Activated gamma-delta T cell (primary cell): Measurements from ENCODE around the gene SYT7.

Experiments
- DNase-seq: peaks from one replicate; lab custom pipeline; 2025; lab: John Stamatoyannopoulos, UW

Gene SYT7

DNA sequence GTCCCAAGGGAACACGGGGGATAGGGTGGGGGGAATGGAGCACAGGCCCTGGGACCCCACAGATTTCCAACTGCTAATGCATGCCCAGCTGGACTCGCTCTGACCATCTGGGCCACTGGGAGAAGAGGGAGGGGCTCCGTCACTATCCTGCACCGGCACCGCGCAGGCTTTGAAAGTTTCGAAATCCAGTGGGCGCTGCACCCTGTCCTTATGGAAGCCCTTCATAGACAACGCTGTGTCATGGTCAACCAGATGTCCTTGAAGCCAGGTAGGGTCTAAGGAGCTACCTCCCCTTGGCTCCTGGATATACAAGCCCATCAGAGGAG is 42.3 kb downstream of the SYT7 start:
- no peak for DNase-seq

DNA sequence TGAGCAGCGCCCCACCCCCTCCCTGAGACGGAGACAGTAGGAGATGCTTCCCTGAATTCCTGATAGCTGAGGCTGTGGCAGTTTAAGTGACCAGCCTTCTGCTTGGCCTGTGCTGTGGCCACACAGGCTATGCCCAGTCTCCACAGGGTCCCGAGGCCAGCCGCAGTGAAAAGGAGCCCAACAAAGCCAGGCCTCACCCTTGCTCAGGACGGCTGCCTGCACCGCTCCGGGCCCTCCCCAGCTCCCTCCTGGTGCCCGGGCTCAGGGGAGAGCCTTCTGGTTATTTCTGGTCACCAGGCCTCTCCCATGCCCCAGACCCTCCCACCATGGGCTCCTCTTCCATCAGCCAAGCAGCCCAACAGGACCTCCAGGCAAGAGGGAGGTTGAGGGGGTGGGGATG is 43.5 kb downstream of the SYT7 start:
- DNase-seq, result no peak

DNA sequence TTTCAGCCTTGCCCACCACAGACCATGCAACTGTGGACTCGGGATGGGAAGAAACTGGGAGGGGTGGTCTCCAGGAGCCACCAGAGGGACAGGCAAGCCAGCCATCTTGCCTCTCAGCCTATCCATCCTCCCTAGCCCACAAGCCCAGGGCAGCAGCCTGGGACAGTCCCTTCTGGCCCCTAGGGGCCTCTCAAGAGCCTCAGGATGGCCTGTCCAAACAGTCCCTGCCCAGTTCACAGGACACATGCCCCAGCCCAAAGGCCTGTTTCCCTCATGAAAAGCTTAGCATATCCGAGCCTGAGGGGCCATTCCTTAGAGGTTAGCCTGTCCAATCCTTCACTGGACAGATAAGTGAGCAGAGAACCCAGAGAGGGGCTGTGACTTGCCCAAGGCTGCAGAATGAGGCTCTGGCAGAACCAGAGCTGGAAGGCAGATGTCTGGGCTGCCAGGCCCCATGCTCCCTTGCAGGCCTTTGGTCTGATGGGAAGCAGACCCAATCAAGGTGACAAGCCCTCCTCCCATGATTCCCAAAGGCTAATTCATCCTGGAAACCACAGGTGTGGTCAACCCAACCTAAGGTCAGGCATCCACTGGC is 44.1 kb downstream of the SYT7 start:
- DNase-seq, result no peak

DNA sequence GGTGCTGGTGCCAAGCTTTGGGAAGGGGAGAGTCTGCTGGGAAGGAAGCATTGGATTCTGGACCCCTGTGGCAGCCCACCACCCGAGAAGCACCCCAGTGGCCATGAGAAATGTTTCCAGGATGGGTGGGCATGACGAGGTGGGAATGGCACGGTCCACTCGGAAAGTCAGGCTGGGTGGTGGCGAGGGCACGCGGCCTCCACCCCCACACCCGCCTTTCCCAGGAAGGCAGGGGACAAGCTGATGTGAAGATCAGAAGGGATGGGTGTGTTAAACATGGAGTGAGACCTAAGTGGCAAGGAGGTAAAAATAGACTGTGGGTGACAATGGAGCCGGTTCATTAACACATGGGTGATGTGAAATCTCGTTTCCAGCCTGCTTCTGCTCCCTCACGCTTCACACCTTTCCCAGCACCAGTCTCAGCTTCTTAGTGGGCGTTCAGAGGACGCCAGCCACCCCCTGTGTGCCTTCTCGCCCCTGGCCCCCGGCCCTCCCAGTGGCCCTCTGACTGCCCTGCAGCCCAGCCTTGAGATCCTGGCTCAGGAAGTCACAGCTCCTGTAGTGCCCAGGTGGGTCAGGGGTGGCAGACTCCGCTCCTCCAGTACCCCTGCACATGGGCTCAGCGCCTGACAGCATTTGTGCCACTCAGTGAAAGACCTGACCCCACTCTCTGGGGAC is 44.7 kb downstream of the SYT7 start:
- DNase-seq, result no peak

DNA sequence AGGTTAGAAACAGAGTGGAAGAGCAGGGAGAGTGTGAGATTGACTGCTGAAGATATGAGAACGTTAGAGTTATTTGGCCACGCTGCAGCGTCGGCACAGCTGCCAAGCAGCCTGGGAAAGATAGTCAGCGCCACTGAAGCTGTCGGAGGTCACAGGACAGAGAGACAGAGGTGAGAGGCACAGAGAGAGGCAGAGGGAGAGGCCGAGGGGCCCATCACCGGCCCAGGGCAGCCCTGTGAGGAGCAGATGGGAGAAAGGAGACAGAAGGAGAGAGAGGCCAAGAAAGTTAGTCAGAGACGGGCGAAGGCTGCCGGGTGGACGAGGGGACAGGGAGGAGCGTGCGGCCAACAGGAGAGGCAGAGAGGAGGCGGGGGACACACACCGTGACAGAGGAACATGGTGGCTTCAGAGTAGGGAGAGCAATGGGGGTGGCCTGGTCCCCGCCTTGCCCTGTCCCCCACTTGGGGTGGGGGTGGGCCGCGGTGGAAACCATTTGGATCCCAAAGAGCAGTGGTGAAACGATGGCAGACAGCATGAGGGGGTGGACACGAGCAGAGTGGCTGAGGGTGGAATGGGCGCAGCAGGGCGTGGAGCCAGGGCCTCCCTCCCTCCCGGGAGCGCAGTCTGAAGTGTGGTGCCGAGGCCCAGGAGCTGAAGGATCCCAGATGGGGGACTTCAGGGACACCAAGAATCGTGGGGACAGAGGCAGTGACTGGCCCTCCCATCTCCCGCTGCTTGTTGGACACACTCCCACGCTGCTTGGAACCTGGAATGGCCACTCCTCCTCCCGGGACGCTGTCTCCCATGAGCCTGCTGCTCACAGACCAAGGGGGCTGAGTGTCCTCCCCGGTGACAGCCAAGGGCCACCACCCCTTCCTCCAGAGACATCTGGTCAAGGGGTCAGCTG is 45.7 kb downstream of the SYT7 start:
- DNase-seq, result no peak

DNA sequence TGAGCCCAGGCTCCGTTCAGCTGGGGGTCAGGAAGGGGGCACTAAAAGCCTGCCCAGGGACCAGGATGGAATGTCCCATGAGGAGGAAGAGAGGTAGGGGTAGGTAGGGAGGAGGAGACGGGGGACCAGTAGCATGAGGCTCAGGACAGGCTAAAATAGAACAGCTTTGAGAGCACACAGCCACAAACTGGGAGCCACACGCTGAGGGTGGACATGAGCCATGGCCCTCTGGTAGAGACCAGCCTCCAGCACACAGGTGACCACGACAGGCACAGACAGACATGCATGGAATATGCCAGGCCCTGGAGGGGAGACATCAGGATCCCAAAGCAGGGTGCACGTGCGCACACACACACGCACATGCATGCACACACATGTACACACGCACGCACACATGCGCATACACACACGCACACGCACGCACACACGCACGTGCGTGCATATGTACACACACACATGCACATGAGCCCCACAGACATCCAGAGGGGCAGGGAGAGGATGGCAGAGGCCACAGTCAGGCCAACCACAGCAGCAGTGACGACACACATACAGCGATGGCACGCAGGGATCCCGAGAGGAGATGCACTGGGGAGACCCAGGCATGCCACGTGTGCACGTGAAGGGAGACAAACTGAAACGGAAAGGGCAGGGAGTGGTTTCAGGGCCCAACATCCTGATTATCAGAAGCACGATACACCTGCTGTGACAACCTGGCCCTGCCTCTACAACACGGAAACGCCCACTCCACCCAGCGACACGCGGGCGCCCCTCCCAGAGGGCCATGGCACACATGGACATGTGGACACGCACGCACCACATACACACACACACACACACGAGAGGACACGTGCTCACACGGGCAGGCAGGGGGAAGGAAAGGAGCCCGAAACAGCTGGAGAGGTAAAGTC is 46.6 kb downstream of the SYT7 start:
- no peak for DNase-seq

DNA sequence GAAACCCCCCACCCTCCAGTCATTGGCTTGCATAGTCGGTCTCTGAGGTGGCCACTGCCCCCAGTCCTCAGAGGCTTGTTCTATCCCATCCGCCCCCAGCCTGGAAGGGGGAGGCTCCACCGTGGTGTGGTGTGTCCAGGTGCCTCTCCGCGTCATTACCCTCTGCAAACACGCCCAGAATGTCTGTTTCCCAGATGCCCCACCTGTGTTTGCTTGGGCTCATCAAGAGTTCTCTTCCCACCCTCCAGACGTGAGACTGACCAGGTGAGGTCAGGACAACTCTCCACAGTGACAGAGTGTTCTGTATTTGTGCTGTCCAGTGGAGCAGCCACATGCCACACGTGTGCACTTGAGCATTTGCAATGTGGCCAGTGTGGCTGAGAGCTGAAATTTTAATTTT is 47.5 kb downstream of the SYT7 start:
- no peak for DNase-seq

DNA sequence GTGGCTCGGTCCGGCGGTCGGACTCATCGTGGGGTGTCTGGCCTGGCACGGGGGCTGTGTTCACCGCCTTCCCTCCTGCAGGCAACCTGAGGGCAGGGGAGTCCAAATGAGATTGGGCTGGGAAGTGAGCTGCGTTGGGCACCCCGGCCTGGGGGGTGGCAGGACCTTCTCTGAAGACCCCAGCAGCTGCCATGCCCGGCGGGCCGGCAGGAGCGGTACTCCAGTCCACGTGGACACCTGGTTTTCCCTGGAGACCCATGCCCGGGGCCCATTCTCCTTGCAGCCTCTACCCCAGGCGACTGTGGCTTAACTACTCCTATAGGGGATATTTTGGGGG is 47.9 kb downstream of the SYT7 start:
- DNase-seq, result no peak

DNA sequence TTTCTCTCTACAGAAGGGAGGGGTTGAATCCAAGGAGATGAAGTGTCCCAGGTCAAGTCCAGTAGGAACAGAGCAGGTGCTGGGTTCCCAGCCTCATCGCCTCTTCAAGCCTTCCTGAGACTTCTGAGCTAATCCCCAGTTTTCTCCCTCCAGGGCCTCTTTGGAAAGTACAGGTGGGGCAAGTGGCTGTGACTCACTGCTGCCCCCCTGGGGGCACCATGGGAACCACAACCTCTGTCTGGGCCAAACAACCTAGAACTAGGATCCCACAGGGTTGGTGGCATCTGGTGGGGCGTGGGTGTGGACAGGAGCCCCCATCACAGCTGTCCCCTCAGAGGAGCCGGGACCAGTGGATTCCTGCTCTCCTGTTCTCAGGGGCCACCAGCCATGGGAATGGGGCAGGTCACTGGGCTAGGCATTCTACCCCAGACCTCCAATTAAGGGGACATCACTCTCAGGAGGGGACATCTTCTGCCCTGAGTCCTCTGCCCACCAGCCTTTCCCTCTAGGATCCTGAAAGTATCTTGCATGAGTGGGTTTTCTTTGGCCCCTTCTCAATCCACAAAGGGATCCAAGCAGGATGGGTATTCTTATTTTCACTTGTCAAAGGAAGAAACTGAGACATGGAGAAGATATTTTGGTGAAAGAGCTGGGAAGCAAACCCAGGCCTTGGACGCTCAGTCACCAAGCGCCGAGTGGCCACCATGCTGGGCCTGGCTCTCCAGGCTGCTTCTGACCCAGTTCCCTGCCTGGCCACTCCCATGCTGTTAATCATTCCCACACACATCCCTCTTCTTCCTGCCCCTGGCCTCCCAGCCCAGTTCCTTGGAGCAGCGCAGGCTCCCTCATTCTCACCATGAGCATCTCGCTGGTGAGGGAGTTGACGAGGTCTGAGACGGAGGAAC is 48.5 kb downstream of the SYT7 start:
- no peak for DNase-seq

DNA sequence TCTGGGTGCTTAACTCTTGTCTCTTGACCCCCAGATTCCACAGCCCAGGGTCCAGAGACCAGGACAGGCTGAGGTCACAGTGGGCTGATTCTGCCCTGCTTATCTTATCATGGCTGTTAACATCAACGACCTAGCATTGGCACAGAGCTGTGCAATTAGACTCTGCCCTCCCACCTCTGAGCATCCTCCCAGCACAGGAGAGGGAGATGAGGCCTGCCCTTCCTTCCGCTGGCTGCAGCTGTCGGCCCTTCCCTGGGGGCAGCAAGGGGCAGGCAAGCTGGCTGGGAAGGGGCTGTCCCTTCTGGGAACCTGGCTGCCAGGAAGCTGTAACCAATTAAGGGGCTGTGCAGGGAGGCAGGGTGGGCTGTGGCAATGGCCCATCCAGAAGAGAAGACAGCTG is 49.8 kb downstream of the SYT7 start:
- no peak for DNase-seq

DNA sequence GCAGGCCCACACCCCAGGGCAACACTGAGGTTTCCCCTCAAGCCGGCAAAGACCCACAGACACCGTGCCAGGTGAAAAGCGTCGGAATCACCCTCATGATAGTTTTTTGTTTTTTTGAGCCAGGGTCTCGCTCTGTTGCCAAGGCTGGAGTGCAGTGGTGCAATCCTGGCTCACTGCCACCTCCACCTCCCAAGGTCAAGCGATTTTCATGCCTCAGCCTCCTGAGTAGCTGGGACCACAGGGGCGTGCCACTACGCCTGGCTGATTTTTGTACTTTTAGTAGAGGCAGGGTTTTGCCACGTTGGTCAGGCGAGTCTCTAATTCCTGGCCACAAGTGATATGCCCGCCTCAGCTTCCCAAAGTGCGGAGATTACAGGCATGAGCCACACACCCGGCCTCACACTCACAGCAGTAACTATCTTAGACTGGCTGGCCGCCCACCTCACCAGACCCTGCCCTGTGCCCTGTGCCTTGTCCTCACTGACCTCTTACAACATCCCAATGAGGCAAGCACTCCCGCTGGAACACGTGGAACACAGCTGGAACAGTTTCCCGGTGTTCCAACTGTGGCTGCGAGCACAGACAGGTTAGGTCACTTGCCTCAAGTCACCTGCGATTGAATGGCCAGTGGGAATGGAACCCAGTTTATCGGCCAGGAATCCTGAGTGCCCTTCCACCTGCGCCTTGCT is 51.2 kb downstream of the SYT7 start:
- no peak for DNase-seq

DNA sequence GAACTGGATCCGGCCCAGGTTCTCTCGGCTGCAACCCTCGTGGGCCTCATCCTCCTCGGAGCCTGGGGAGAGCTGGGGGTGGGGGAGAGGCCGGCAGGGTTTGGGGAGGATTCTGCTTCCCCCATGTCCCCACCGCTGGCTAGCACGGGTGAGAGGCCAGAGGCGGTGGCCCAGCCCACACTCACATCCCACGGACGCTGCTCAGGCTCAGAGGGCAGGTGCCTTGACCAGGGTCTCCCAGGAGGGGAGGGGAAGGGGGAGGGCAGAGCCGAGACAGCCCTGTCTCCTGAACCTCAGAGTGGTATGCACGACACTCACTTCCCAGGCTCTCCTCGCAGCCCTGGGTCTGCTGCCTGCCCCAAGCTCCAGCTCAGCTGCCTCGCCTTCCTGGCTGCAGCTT is 52.8 kb downstream of the SYT7 start:
- DNase-seq, result no peak

DNA sequence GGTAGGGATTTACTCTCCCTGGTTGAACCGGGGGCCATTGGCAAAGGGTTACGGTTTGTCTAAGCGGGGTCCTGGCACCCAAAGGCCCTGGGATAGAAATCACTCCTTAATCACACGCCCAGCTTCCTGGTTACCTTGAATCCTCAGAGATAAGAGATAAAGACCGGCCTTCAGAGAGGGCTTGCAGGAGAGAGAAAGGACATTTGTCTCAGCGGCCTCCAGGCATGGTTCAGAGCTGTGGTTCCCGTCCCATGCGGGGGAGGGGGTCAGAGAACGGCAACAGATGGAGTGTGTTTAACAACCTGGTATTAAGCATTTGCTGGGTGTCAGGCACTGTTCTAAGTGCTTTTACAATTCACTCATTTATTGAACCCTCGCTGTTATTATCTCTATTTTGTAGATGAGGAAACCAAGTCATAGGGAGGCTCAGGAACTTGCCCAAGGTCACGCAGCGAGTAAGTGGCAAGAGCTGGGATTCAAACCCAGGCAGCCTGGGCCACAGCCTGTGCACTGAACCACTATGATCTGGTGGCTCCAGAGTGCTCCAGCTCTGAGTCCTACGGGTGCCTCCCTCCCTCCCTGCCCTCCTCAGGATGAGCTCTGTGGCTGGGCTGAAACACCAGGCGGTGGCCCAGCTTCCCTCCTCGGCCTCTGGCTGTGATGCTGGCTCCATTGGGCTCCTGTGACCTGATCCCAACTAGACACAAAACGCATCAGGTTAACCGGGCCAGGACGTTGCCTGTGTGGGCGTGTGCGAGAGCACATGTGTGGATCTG is 53.7 kb downstream of the SYT7 start:
- no peak for DNase-seq

DNA sequence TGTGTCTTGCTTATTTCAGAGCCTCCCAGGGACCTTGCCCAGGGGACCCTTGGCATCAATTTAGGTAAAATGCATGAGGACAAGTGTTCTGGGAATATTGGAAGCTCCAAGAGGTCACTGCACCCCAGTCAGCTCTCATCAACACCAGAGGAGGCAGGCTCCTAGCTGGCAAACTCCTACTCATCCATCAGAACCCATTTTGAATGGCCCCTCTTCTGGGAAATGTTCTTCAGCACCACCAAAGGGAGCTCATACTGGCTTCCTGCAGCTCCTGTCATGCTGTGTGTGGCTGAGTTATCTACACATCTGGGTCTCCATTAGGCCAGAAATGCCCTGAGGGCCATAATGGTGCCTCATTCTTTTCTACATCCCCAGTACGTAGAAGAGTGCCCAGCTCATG is 54.6 kb downstream of the SYT7 start:
- no peak for DNase-seq

DNA sequence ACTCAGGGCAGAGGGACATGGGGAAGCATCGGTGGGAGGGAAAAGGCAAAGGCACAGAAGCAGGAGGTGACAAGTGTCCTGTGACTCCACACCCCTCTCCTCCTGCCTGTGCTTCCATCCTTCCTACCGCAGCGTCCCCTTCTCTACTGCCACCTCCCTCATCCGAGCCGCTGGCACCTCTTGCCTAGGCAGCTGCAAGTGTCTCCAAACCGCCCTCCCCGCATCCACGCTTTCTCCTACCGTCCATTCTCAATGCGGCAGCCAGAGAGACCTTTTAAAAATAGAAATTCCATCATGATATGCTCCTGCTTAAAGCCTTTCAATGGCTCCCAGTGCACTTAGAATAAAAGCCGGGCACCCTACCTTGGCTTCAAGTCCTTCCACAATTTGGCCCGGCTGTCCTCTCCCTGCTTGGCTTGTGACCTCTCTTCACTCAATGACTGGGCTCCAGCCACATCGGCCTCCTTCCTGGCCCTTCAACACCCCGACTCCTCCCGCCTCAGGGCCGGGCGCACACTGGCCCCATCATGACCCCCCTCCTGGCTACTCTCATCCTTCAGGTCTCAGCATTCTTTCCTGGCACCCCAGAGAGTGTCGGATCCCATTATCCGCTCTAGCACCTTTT is 55.8 kb downstream of the SYT7 start:
- no peak for DNase-seq

DNA sequence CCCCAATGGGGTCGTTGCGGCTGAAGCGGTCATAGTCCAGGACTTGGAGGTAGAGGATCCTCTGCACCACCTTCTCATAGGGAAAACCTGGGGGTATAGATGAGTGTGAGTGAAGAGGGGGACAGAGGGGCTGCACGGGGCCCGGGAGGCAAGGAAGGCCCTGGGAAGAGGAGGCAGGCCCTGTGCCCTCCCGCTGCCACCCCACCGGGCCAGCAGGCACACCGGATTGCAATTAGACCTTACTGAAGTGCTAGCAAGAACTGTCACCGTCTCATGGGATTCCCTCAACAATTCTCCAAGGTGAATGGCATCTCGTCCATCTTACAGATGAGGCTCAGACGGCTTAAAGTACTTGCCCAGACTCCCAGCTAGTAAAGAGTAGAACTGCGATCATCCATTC is 56.4 kb downstream of the SYT7 start:
- DNase-seq, result no peak

DNA sequence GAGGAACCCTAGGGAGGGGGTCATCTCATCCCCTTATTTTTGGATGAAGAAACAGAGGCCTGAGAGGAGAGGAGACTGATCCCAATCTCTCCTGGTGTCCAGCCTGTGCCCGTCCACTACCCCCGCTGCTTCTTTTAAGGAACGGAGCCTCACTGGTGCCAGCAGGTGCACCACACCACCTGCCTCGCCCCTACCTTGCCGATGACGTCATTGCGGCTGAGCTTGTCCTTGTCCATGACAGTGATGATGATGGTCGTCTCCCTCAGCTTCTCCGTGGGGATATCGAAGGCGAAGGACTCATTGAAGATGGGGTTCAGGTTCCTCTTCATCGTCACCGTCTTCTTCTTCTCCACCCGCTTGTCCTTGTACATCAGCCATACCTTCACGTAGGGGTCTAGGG is 58.0 kb downstream of the SYT7 start:
- DNase-seq, result no peak

DNA sequence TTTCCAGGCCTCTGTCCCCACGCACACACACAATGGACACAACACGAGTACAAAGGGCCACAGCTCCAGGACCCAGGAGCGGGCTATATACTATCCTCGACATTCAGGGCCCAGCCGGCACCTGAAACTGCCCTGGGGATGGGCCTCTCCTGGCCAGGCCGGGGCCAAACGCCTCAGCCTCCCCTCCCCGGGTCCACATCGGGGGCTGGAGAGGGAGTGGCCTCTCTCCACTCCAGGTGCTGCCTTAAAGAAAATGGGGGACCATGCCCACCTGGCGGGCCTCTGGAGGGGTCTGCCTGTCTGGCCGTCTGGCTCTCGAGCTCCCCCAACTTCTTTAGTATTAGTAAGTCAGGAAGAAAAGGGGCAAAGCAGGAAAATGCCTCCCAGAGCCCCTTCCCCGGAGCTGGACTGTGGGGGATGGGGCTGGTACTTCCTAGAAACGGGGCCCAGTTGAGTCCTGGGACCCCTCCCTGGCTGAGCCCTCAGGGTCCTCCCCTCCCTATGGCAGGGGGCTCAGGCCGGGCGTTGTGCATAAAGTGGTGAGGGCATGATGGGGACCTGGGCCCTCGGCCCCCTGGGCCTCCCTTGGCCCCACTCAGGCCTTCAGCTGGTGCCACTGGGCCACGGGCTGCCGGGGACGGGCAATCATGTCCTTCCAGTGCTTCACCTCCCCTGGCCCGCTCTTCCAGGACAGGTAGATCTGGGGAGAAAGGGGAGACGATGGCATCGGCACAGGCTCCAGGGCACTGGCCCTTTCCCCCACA is 62.7 kb downstream of the SYT7 start:
- DNase-seq, result no peak
